WI38 (cell line): ENCODE results near the gene RSPH4A.
A peak's percentile ranks its signal among the peaks of the same experiment; 100 is the strongest.
"Not testable (repeated sequence)": the region's sequence is repeated elsewhere in the genome, so short reads cannot be mapped to it uniquely, and the experiment has no call there.

ENCODE experiments used
- H3K4me3 ChIP-seq: 2 replicates; pipeline ENCODE4 v1.5.1; 2011; ENCODE audit warnings: low read depth, mild to moderate bottlenecking, control low read depth, low read length
- TF ChIP-seq, protein P1 (sequence below): IDR thresholded peaks from 2 replicates; pipeline ENCODE4 v1.5.1; 2012; ENCODE audit warnings: low read depth, mild to moderate bottlenecking, control low read depth, low read length

RSPH4A gene

DNA sequence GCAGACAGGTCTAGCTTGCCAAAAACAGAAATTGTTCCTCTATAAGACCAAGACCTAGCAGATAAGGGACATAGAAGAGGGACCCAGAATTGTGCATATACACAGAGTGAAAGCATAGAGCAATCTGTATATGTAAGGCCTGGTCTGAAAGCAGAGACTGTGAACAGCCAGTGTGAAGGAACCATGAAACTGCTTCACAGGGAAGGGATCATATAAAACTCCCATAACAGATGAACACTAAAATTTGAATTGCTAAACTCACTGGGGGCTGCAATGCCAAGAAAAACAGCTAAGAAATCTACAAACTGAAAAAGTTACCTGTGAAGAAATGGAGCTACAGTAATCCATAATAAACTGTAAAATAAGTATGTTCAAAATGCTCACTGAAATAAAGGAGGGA is 45.3 kb downstream of the RSPH4A start:
- H3K4me3 ChIP-seq, result no peak overlapping the region
- TF ChIP-seq, protein P1, sequence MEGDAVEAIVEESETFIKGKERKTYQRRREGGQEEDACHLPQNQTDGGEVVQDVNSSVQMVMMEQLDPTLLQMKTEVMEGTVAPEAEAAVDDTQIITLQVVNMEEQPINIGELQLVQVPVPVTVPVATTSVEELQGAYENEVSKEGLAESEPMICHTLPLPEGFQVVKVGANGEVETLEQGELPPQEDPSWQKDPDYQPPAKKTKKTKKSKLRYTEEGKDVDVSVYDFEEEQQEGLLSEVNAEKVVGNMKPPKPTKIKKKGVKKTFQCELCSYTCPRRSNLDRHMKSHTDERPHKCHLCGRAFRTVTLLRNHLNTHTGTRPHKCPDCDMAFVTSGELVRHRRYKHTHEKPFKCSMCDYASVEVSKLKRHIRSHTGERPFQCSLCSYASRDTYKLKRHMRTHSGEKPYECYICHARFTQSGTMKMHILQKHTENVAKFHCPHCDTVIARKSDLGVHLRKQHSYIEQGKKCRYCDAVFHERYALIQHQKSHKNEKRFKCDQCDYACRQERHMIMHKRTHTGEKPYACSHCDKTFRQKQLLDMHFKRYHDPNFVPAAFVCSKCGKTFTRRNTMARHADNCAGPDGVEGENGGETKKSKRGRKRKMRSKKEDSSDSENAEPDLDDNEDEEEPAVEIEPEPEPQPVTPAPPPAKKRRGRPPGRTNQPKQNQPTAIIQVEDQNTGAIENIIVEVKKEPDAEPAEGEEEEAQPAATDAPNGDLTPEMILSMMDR, result no peak

DNA sequence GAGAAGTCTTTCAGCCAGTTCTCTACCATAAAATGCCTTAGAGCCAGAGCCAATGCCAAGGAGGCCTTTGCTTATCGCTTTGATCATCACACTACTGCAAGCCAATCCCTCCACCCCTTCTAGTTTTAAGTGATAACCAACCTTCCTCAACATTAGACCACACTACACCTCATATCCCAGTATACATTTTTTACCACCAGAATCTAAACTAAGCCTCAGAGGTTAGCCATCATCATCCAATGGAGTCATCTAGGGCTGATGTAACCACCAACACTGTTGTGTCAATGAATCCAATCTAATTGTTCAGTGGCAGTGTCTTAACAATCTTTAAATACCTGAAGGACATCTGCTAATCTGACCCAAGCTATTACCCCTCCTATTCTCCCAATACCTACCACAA is 45.9 kb downstream of the RSPH4A start:
- no peak overlapping the region for H3K4me3 ChIP-seq
- TF ChIP-seq, protein P1, result no peak

DNA sequence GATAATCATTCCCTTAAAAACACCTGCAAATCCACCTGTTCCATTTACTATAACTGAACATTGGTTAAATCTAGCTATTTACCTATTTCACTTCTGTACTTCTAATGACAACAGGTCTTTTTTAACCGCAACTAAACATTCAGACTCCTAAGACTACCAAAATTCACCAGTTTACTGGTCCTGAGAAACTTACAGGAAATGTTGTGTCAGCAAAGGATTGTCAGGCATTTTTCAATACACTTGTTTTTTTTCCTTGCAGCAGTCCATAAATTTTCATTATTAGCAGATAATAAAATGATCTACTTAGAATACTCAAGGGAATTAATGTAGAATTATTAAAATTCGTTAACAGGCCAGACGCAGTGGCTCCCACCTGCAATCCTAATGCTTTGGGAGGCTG is 47.0 kb downstream of the RSPH4A start:
- H3K4me3 ChIP-seq, result no peak overlapping the region
- TF ChIP-seq, protein P1, result no peak

DNA sequence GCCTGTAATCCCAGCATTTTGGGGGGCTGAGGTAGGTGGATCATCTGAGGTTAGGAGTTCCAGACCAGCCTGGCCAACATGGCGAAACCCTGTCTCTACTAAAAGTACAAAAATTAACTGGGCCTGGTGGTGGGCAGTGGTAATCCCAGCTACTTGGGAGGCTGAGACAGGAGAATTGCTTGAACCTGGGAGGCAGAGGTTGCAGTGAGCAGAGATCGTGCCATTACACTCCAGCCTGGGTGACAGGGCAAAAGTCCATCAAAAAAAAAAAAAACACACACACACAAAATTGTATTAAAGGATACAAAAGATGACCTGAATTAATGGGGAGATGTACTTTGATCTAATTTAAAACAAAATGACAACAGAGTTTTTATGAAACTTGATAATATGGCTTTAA is 47.9 kb downstream of the RSPH4A start:
- H3K4me3 ChIP-seq, result not testable (repeated sequence)

DNA sequence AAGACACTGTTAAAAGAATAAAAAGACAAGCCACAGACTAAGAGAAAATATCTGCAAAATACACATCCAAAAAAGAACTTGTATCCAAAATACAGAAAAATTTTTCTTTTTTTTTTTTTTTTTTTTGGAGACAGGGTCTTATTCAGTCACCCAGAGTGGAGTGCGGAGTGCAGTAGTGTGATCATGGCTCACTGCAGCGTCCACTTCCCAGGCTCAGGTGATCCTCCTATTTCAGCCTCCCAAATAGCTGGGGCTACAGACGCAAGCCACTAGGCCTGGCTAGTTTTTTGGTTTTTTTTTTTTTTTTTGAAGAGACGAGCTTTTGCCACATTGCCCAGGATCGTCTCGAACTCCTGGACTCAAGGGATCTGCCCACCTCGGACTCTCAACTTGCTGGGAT is 49.2 kb downstream of the RSPH4A start:
- TF ChIP-seq, protein P1, result no peak
- no peak overlapping the region for H3K4me3 ChIP-seq

DNA sequence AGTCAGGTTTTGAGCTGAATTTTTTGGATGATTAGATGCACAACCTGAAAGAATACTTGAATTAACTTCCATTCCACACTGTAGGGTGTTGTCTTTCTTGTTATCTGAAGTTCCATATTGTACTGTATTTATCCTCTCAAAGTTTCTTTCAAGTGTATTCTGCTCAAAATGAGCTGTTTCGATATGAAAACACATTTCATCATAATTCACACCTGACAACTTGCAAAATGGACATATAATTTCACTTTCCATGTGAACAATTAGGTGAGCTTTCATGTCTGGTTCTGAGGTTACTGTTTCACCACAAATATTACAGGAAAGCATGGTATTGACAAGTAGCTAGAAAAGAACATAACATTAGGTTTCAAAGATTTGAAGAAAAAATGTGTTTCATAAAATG is 50.6 kb downstream of the RSPH4A start:
- TF ChIP-seq, protein P1, result no peak
- 0 out of 2 replicates have a peak overlapping the region, but pooled peaks have one; percentile 27 for H3K4me3 ChIP-seq

DNA sequence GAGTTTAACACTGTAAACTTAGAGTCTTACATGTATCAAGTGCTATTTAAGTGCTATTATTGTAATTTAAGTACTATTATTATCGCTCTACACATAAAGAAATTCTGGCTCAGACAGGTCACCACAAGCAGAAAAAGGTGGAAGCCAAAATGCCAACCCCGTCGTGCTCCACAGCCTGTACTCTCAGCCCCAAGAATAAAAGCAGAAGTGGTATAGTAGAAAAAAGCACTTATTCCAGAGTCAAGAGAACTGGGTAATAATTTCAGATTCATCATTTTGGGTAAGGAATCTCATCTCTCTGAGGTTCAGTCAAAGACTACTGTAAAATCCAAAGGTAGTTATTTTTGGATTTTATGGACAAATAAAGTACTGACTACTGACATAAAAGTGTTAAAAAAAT is 51.3 kb downstream of the RSPH4A start:
- peak overlapping the region; percentile 75 for H3K4me3 ChIP-seq
- TF ChIP-seq, protein P1, result no peak

DNA sequence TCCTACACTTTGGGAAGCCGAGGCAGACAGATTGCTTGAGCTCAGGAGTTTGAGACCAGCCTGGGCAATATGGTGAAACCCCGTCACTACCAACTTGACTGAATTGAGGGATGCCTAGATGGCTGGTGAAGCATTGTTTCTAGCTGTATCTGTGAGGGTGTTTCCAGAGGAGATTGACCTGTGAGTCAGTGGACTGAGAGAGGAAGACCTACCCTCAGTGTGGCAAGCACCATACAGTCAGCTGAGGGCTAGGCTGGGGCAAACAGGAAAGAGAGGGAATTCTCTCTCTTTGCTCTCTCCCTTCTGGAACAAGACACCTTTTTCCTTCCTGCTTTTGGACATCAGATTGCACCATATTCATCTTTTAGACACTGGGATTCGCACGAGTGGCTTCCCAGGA is 56.0 kb downstream of the RSPH4A start:
- TF ChIP-seq, protein P1, result no peak
- H3K4me3 ChIP-seq, result no peak overlapping the region
